IMR-90 (cell line): ENCODE results near the gene RBFOX1. TPM values are rescaled to one million over a fixed set of nuclear protein-coding genes. Genes with fewer than 3 reads are reported as not detected.

Experiments
- ATAC-seq: fragments of 200-7000 bp; cut with Tn5 transposase; 2 replicates; pipeline ENCODE4 v1.9.1; 2020; ENCODE audit warnings: low read depth, mild to moderate bottlenecking, moderate library complexity
- BruUV-seq: library from RNA; stranded (reverse); fragments of 400-500 nt; replicated peaks from 2 replicates; lab custom pipeline; 2021; lab: Mats Ljungman, UMichigan
- CTCF ChIA-PET: fragments of 300-600 bp; formaldehyde crosslinking; extraction: SDS; loops from one replicate; lab custom pipeline; 2021; ENCODE audit warnings: antibody characterized with exemption; lab: Yijun Ruan, JAX
- POLR2A ChIA-PET: fragments of 300-600 bp; sonication (Branson Sonifier 250); formaldehyde crosslinking; loops from one replicate; lab custom pipeline; 2022; ENCODE audit warnings: antibody characterized with exemption; ENCODE audit not compliant: unreplicated experiment; lab: Charles Lee
- DNase-seq: peaks from one replicate; pipeline ENCODE4 v3.0.0; 2013
- H2AFZ ChIP-seq: replicated peaks from 2 replicates; pipeline ENCODE3; 2013; ENCODE audit warnings: low read length, mild to moderate bottlenecking; ENCODE audit not compliant: poor library complexity
- H2AK5ac ChIP-seq: 2 replicates; pipeline ENCODE4 v1.6.1; 2013; ENCODE audit warnings: low read depth, low read length, inconsistent platforms
- H2AK9ac ChIP-seq: replicated peaks from 2 replicates; pipeline ENCODE3; 2013; ENCODE audit warnings: mild to moderate bottlenecking, low read depth, low read length, moderate library complexity; ENCODE audit not compliant: poor library complexity
- H2BK120ac ChIP-seq: 2 replicates; pipeline ENCODE4 v1.6.1; 2013; ENCODE audit warnings: low read depth, low read length, inconsistent platforms
- H2BK15ac ChIP-seq: 3 replicates; pipeline ENCODE4 v1.6.1; 2013; ENCODE audit warnings: low read depth, low read length, inconsistent platforms
- H2BK20ac ChIP-seq: 2 replicates; pipeline ENCODE4 v1.6.1; 2013; ENCODE audit warnings: low read depth, mild to moderate bottlenecking, inconsistent platforms, low read length, moderate library complexity
- H2BK5ac ChIP-seq: 2 replicates; pipeline ENCODE4 v1.6.1; 2013; ENCODE audit warnings: mild to moderate bottlenecking, low read depth, low read length, inconsistent platforms; ENCODE audit not compliant: poor library complexity, severe bottlenecking
- H3K14ac ChIP-seq: replicated peaks from 2 replicates; pipeline ENCODE4 v1.6.1; 2013; ENCODE audit warnings: low read depth, low read length, inconsistent platforms
- H3K18ac ChIP-seq: 2 replicates; pipeline ENCODE4 v1.6.1; 2013; ENCODE audit warnings: low read depth, low read length, control low read depth
- H3K23ac ChIP-seq: 2 replicates; pipeline ENCODE4 v1.6.1; 2013; ENCODE audit warnings: low read depth, low read length, inconsistent platforms
- H3K27ac ChIP-seq: 2 replicates; pipeline ENCODE4 v1.5.1; 2013; ENCODE audit warnings: mild to moderate bottlenecking, control low read depth, low read length; ENCODE audit not compliant: insufficient read depth
- H3K27me3 ChIP-seq: 2 replicates; pipeline ENCODE4 v1.6.1; 2013; ENCODE audit warnings: low read length; ENCODE audit not compliant: control insufficient read depth, insufficient read depth
- H3K36me3 ChIP-seq: 2 replicates; pipeline ENCODE4 v1.6.1; 2013; ENCODE audit warnings: low read length, mixed read lengths; ENCODE audit not compliant: control insufficient read depth, insufficient read depth
- H3K4ac ChIP-seq: 2 replicates; pipeline ENCODE4 v1.6.1; 2013; ENCODE audit warnings: low read depth, low read length, inconsistent platforms
- H3K4me1 ChIP-seq: 2 replicates; pipeline ENCODE4 v1.6.1; 2013; ENCODE audit warnings: low read length, mixed read lengths; ENCODE audit not compliant: control insufficient read depth, insufficient read depth
- H3K4me2 ChIP-seq: 2 replicates; pipeline ENCODE4 v1.6.1; 2013; ENCODE audit warnings: low read depth, mild to moderate bottlenecking, control low read depth, low read length, moderate library complexity
- H3K4me3 ChIP-seq: 2 replicates; pipeline ENCODE4 v1.5.1; 2013; ENCODE audit warnings: low read depth, mild to moderate bottlenecking, control low read depth, low read length, moderate library complexity; ENCODE audit not compliant: insufficient read depth
- H3K56ac ChIP-seq: 2 replicates; pipeline ENCODE4 v1.6.1; 2013; ENCODE audit warnings: low read length, inconsistent platforms; ENCODE audit not compliant: insufficient read depth; ENCODE audit errors: extremely low read depth
- H3K79me1 ChIP-seq, 2 experiments: 2 replicates each; pipeline ENCODE4 v1.6.1; 2013; ENCODE audit warnings: low read length in 2 of 2, inconsistent platforms in 1 of 2, low read depth in 1 of 2
- H3K9ac ChIP-seq: 2 replicates; pipeline ENCODE4 v1.6.1; 2013; ENCODE audit warnings: low read depth, low read length, control low read depth
- H3K9me1 ChIP-seq: 2 replicates; pipeline ENCODE4 v1.6.1; 2013; ENCODE audit warnings: low read length, inconsistent platforms; ENCODE audit not compliant: insufficient read depth
- H3K9me3 ChIP-seq: 2 replicates; pipeline ENCODE4 v1.6.1; 2013; ENCODE audit warnings: low read length; ENCODE audit not compliant: control insufficient read depth, insufficient read depth
- H4K20me1 ChIP-seq: 2 replicates; pipeline ENCODE4 v1.6.1; 2013; ENCODE audit warnings: low read length, inconsistent platforms; ENCODE audit not compliant: insufficient read depth
- H4K5ac ChIP-seq: 2 replicates; pipeline ENCODE4 v1.6.1; 2013; ENCODE audit warnings: mild to moderate bottlenecking, low read depth, low read length, control low read depth
- H4K8ac ChIP-seq, 2 experiments: 2 replicates each; pipeline ENCODE4 v1.6.1; 2013; ENCODE audit warnings: low read depth in 2 of 2, low read length in 2 of 2, control low read depth in 1 of 2, inconsistent platforms in 1 of 2
- H4K91ac ChIP-seq: 2 replicates; pipeline ENCODE4 v1.6.1; 2013; ENCODE audit warnings: low read depth, low read length, inconsistent platforms; ENCODE audit not compliant: insufficient read depth
- CEBPB ChIP-seq: IDR thresholded peaks from 2 replicates; pipeline ENCODE4 v1.6.1; 2012; ENCODE audit warnings: low read depth, low read length, improper control_type of control experiment
- CHD1 ChIP-seq: IDR thresholded peaks from 2 replicates; pipeline ENCODE4 v1.6.1; 2012; ENCODE audit warnings: low read depth, low read length, improper control_type of control experiment
- FOS ChIP-seq: fragments of 150-350 bp; IDR thresholded peaks from 2 replicates; pipeline ENCODE4 v1.6.1; 2016; ENCODE audit warnings: low read depth, low read length
- MAFK ChIP-seq: IDR thresholded peaks from 2 replicates; pipeline ENCODE4 v1.6.1; 2012; ENCODE audit warnings: low read depth, low read length, improper control_type of control experiment
- MAZ ChIP-seq: IDR thresholded peaks from 2 replicates; pipeline ENCODE4 v1.6.1; 2012; ENCODE audit warnings: low read depth, mild to moderate bottlenecking, low read length, improper control_type of control experiment, moderate library complexity, borderline replicate concordance
- MXI1 ChIP-seq: IDR thresholded peaks from 2 replicates; pipeline ENCODE4 v1.6.1; 2012; ENCODE audit warnings: low read depth, mild to moderate bottlenecking, low read length, moderate library complexity, borderline replicate concordance
- NFE2L2 ChIP-seq: fragments of 150-350 bp; IDR thresholded peaks from 2 replicates; pipeline ENCODE4 v1.6.1; 2016; ENCODE audit warnings: low read depth, mild to moderate bottlenecking, low read length
- POLR2A ChIP-seq: IDR thresholded peaks from 2 replicates; pipeline ENCODE4 v1.6.1; 2012; ENCODE audit warnings: mild to moderate bottlenecking, low read depth, low read length
- RAD21 ChIP-seq: IDR thresholded peaks from 2 replicates; pipeline ENCODE4 v1.6.1; 2012; ENCODE audit warnings: low read length, improper control_type of control experiment
- RCOR1 ChIP-seq: IDR thresholded peaks from 2 replicates; pipeline ENCODE4 v1.6.1; 2012; ENCODE audit warnings: mild to moderate bottlenecking, low read length, improper control_type of control experiment; ENCODE audit not compliant: insufficient replicate concordance
- RFX5 ChIP-seq: IDR thresholded peaks from 2 replicates; pipeline ENCODE4 v1.8.0; 2012; ENCODE audit warnings: low read depth, mild to moderate bottlenecking, low read length, moderate library complexity
- SMC3 ChIP-seq: fragments of 150-350 bp; IDR thresholded peaks from 2 replicates; pipeline ENCODE4 v1.6.1; 2016; ENCODE audit warnings: low read depth, mild to moderate bottlenecking, antibody characterized with exemption, low read length, moderate library complexity
- WGBS, 2 experiments: methylation state at CpG; one replicate each; pipeline versions ENCODE4 v1.1.5 to v1.1.7; 2013; ENCODE audit warnings: missing lambda C conversion rate in 2 of 2; ENCODE audit not compliant: insufficient read length in 1 of 2; ENCODE audit errors: extremely low coverage in 2 of 2; 5-methylcytosine and 5-hydroxymethylcytosine counted together
- dilution Hi-C: fragments of 300-500 bp; cut with HindIII; formaldehyde crosslinking; loops from one replicate; pipeline ENCODE4 v1.14.3; 2018; ENCODE audit warnings: low sequenced_read_pairs; ENCODE audit not compliant: unreplicated experiment
- in situ Hi-C: fragments of 300-500 bp; cut with MboI; formaldehyde crosslinking; loops from 3 replicates; pipeline ENCODE4 v1.14.3; 2019; ENCODE audit warnings: low sequenced_read_pairs, inconsistent platforms, mixed read lengths
- intact Hi-C: fragments of 100-400 bp; cut with micrococcal nuclease; formaldehyde crosslinking; loops from 2 replicates; pipeline ENCODE4 v1.10.0; 2022
- polyA plus RNA-seq, 3 experiments: library from polyadenylated mRNA; depleted of rRNA; stranded (reverse); fragments of >200 nt; gene quantifications; 2 replicates each; pipeline ENCODE4 v1.2.3, GENCODE V29; 2012; ENCODE audit warnings: low replicate concordance in 1 of 3
- total RNA-seq: library from RNA; depleted of rRNA; stranded (reverse); fragments of >200 nt; gene quantifications from 2 replicates; pipeline ENCODE4 v1.2.3, GENCODE V29; 2012
- TF ChIP-seq, protein P1 (sequence below): fragments of 150-350 bp; IDR thresholded peaks from 2 replicates; pipeline ENCODE4 v1.6.1; 2016; ENCODE audit warnings: low read depth, mild to moderate bottlenecking, low read length, moderate library complexity, borderline replicate concordance
- TF ChIP-seq, protein P2 (sequence below): conservative IDR thresholded peaks from 2 replicates; pipeline ENCODE4 v1.5.1; 2012; ENCODE audit warnings: mild to moderate bottlenecking, low read depth, low read length, improper control_type of control experiment

RBFOX1 gene
- total and polyA plus RNA-seq, 2 of the 4 experiments (the other 2 are of a cell fraction): not detected

GRCh38 chr16:7653746-7654461 is 321.3 kb downstream of the RBFOX1 start:
- no peak overlapping the region for H3K18ac ChIP-seq
- POLR2A ChIA-PET: no interaction called here
- H3K23ac ChIP-seq: no peak overlapping the region
- peaks cover 21% of the 10 kb centered on the region for H3K9me3 ChIP-seq
- no peak overlapping the region for H3K27ac ChIP-seq
- H3K36me3 ChIP-seq: no peaks in the 10 kb centered on the region
- H2AK5ac ChIP-seq: no peak overlapping the region
- intact Hi-C loops (no loop called here), in situ Hi-C loops (no loop called here), dilution Hi-C loops (no loop called here)
- H3K9ac ChIP-seq: no peak overlapping the region
- H2BK15ac ChIP-seq: no peak overlapping the region
- no peak overlapping the region for H2BK5ac ChIP-seq
- CTCF ChIA-PET: no interaction called here
- H3K79me1 ChIP-seq: no peaks in the 10 kb centered on the region
- no TSS peak for BruUV-seq
- H3K4me3 ChIP-seq: no peak overlapping the region
- no peak overlapping the region for H3K56ac ChIP-seq
- no peak overlapping the region for H3K14ac ChIP-seq
- no peak overlapping the region for H3K4me2 ChIP-seq
- H2AK9ac ChIP-seq: no peak overlapping the region
- H4K91ac ChIP-seq: no peak overlapping the region
- H3K27me3 ChIP-seq: no peaks in the 10 kb centered on the region
- H2BK20ac ChIP-seq: no peak overlapping the region
- ATAC-seq (no peak), DNase-seq (no peak)
- no peaks in the 10 kb centered on the region for H3K9me1 ChIP-seq
- H4K8ac ChIP-seq: no peak overlapping the region
- H3K4ac ChIP-seq: no peak overlapping the region
- no peak overlapping the region for H4K5ac ChIP-seq
- H3K4me1 ChIP-seq: no peaks in the 10 kb centered on the region
- TF ChIP-seq CHD1: no peak
- TF ChIP-seq SMC3: no peak
- TF ChIP-seq, protein P1, sequence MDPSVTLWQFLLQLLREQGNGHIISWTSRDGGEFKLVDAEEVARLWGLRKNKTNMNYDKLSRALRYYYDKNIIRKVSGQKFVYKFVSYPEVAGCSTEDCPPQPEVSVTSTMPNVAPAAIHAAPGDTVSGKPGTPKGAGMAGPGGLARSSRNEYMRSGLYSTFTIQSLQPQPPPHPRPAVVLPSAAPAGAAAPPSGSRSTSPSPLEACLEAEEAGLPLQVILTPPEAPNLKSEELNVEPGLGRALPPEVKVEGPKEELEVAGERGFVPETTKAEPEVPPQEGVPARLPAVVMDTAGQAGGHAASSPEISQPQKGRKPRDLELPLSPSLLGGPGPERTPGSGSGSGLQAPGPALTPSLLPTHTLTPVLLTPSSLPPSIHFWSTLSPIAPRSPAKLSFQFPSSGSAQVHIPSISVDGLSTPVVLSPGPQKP: no peak
- TF ChIP-seq MAFK: no peak
- no peak for TF ChIP-seq RAD21
- no peak for TF ChIP-seq RFX5
- no peak for TF ChIP-seq NFE2L2
- no peak for TF ChIP-seq MXI1
- TF ChIP-seq, protein P2, sequence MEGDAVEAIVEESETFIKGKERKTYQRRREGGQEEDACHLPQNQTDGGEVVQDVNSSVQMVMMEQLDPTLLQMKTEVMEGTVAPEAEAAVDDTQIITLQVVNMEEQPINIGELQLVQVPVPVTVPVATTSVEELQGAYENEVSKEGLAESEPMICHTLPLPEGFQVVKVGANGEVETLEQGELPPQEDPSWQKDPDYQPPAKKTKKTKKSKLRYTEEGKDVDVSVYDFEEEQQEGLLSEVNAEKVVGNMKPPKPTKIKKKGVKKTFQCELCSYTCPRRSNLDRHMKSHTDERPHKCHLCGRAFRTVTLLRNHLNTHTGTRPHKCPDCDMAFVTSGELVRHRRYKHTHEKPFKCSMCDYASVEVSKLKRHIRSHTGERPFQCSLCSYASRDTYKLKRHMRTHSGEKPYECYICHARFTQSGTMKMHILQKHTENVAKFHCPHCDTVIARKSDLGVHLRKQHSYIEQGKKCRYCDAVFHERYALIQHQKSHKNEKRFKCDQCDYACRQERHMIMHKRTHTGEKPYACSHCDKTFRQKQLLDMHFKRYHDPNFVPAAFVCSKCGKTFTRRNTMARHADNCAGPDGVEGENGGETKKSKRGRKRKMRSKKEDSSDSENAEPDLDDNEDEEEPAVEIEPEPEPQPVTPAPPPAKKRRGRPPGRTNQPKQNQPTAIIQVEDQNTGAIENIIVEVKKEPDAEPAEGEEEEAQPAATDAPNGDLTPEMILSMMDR: no peak
- no peak for TF ChIP-seq RCOR1
- TF ChIP-seq POLR2A: no peak
- no peak for TF ChIP-seq CEBPB
- TF ChIP-seq MAZ: no peak
- no peak for TF ChIP-seq FOS
- no peak overlapping the region for H2AFZ ChIP-seq
- H2BK120ac ChIP-seq: no peak overlapping the region
- no peaks in the 10 kb centered on the region for H4K20me1 ChIP-seq
- WGBS, 2 experiments: 96% methylated on average over 5 of the region's 32 CpGs; no CpG with 5 or more reads in 1 of the 2 experiments
